Measurements from ENCODE around the gene VAPA.

The VAPA gene, protein sequence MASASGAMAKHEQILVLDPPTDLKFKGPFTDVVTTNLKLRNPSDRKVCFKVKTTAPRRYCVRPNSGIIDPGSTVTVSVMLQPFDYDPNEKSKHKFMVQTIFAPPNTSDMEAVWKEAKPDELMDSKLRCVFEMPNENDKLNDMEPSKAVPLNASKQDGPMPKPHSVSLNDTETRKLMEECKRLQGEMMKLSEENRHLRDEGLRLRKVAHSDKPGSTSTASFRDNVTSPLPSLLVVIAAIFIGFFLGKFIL

GRCh38 chr18:9913526-9914333, at the start of gene VAPA:
Gene VAPA (plus strand): TSS chr18:9914016. CDS start chr18:9914257, 241 bp downstream.
- peak; percentile 94 for DNase-seq

GRCh38 chr18:9865764-9866490, 47.9 kb upstream of the VAPA start:
- no peak for DNase-seq

- DNase-seq: no peak
Observed at GRCh38 chr18:9866627-9867026, 47.2 kb upstream of the VAPA start.

- no peak for DNase-seq
Observed at GRCh38 chr18:9867071-9867594, 46.7 kb upstream of the VAPA start.

GRCh38 chr18:9868857-9869714, 44.7 kb upstream of the VAPA start:
- DNase-seq: no peak

DNA sequence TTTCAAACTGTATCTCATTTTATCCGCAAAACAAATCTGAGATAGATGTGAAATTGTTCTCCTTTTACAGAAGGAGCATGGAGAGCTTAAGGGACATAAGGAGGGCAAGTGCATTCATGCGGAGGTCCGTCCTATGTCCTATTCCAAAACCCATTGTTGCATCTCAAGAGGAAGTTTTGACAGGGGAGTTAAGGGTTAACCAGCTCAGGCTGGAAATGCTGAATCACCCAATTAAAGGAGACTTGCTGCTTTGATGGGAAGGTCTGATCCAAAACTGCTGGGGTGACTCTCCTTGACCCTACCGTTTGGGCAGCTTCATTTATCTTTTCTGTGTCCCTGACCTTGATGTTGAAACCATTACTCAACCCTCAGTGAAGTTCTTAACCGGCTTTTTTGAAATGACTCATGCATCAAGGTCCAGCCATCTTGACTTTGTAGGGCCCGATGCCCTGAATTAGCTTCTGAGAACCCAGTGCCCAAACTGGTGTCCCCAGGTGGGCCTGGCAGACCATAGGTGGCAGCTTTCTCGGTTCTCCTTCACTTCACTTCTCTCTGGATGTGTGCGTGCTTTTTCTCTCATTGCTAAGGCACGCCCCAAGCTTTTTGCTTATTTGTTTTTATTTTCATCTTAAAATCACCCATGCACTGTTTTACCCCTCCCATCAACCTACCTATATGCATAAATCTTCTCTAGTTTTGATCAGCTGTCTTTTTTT, 43.9 kb upstream of the VAPA start:
- no peak for DNase-seq

DNA sequence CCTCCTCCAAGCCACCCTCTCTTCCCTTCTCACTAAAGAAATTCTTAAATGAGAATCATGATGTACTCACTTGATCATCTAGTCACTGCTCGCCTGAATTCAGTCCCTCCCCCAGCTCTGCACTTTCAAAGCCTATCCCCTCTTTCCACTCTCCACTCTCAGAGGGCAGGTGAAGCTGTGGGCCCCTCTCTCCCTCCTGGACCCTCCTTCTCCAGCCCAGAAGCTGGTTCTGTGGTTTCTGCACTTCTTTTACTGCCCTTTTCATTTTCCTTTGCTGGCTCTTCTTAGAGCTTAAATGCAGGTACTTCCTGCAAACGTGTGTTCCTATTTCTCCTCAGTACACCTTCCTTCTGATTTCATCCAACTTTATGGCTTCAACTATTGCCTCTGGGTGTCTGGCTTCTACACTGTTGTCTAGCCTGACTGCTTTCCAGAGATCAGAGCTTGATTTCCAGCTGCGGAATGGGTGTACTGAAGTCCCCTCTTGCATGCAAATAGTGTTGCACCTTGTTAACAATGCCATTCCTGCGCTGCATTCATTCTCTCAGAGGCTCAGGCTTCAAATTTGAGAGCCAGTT, 43.3 kb upstream of the VAPA start:
- no peak for DNase-seq

DNA sequence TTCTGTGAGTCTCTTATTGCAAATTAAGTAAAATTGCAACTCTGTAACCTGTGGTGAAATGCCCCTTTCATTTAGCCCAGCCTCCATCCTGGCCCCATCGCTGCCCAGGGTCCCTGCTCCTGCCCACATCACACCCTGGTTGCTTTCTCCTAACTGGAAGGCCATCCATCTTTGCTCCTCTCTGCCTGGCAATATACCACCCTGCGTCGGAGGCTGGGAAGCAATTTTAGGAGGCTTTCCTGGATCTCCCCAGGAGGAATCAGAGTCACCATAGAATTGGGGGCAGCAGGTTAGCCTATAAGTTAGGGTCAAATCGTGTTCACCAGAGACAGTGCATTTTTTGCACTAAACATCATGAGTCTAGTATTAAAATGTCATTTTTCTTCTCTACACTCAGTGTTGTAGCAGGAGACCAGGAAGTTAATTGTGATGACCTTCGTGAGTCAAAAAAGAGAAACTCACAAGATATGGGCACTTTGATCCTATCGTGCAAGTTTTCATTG, 42.5 kb upstream of the VAPA start:
- DNase-seq: no peak

GRCh38 chr18:9872823-9873222, 41.0 kb upstream of the VAPA start:
- DNase-seq: no peak

GRCh38 chr18:9874728-9875127, 39.1 kb upstream of the VAPA start:
- DNase-seq: no peak

- DNase-seq: no peak
Observed at GRCh38 chr18:9876212-9876866, 37.5 kb upstream of the VAPA start.

DNA sequence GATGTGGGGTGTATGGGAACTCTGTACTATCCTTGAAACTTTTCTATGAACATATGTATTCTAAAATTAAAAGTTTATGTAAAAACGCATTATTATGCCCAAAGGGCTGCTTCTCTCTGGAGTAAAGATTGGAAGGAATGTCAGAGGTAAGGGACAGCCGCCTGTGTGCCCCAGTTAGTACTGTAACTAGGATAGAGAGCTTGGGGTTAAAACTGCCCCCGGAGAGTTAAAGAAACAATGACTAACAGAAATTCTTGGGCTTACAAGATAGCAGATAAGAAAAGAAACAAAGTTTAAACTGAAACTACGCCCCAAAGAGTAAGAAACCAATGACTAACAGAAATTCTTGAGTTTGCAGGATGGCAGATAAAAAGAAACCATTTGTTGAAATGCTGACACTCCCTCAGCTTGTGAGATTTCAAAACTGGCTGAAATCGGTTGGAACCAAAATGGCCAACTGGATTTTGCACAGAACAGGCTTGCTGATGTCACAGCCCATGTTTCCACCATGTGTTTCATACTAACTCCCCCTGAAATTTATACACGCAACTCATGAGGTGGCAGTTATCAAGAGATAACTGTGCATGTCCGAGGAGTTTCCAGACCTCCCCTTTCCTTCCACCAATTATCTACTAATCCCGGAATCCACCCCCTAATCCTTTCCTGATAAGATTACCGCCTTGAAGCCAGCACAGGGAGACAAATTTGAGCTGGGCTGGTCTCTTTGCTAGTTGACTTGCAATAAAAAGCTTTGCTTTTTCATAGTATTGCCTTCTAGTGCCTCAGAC, 36.8 kb upstream of the VAPA start:
- no peak for DNase-seq

DNA sequence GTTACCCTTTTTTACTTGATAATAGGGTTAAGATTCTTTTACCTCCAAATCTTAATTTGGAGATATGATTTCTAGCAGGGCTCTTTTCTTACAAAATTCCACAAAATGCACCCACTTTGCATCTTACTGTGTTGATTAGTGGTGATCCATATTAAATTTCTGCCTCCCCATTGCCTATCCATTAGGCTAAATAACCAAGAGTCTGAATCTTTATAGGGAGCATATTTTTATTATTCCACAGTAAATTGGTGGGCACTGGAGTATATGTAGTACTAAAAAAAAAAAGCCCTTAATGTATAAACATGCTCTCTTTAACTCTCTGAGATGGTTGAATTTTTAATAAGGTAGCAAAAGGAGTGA, 36.2 kb upstream of the VAPA start:
- no peak for DNase-seq

DNA sequence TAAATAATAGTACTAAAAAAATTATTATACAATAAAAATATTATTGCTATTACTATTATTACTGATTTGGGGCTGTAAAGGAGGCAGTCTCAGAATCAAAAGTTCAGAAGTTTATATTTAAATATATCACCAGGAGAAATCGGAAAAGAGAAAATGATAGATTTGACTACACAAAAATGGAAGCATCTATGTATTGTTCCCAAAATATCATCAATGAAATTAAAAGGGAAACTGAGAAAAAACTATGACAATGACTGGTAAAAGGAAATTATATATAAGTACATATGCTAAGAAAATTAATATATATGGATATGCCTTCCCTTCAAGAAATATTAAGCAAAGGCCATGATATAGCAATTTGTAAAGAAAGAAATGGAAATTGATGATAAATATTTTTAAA, 35.7 kb upstream of the VAPA start:
- no peak for DNase-seq

- DNase-seq: no peak
Observed at GRCh38 chr18:9878783-9879242, 35.0 kb upstream of the VAPA start.

DNA sequence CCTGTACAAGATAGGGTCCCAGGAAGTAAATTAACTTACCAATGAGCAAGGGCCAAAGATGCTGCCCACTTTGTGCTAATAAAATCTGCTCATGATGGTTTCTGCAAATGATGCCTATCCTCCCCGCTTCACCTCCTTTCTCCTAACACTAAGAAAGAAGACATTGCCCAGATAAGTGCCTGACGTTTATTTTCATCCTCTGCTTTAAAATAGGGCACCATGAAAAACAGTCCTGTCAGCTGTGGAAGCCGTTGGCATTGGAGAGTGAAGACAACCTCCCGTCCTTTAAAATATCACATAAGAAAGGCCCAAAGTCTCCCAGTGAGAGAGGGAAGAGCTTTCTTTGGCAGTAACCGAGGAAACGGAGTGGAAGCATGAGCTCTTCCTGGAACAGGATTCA, 29.7 kb upstream of the VAPA start:
- DNase-seq: no peak

DNA sequence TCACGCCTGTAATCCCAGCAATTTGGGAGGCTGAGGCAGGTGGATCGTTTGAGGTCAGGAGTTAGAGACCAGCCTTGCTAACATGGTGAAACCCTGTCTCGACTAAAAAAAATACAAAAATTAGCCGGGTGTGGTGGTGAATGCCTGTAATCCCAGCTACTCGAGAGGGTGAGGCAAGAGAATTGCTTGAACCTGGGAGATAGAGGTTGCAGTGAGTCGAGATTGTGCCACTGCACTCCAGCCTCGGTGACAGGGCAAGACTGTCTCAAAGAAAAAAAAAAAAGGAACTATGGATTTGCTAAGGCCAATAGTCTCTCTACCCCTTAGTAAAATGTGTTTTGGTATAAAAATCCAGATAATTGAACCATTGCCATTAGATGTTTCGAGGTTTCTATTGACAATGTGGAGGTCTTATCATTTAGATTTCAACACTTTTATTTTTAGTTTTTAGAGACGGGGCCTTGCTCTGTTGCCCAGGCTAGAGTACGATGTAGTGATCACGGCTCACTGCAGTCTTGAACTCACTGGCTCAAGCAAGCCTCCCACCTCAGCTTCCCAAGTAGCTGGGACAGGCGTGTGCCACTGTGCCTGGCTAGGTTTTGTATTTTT, 29.2 kb upstream of the VAPA start:
- DNase-seq: no peak

GRCh38 chr18:9885170-9886004, 28.4 kb upstream of the VAPA start, which contains the start of gene TXNDC2:
Gene TXNDC2 (plus strand): TSS chr18:9885973. CDS start chr18:9886681, 708 bp downstream.
- no peak for DNase-seq
